HG02884 (cell line): ENCODE measurements around the gene NME8.

Experiments used
- ATAC-seq: cut with Tn5 transposase; IDR thresholded peaks from one replicate; pipeline ENCODE4 v1.9.1; 2021; ENCODE audit warnings: mild to moderate bottlenecking, moderate library complexity; ENCODE audit not compliant: unreplicated experiment

The NME8 gene

DNA sequence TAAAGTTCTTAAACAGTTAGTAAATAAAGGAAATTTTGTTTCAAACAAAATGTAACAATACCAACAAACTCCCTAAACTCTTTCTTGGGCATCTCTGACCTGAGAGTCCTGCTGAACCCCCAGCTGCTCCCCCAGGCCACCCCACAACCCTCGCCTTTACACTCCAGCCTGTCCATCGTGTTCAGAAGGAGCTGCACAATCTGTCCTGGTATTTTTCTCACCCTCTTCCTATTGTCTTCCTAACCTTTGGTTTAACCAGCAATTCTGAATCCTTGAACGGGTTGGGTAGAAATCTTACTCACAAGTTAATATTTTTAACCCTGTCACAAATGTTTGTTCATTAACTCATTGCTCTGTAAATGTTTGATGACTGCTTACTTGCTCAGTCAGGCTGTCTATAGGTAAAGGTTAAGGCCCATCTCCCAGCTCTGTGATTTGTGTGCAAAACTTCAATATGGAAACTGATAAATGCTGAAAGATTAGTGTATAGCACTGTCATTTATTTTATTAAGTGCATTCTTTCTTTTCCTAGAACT is 51.4 kb downstream of the NME8 start:
- no peak for ATAC-seq

DNA sequence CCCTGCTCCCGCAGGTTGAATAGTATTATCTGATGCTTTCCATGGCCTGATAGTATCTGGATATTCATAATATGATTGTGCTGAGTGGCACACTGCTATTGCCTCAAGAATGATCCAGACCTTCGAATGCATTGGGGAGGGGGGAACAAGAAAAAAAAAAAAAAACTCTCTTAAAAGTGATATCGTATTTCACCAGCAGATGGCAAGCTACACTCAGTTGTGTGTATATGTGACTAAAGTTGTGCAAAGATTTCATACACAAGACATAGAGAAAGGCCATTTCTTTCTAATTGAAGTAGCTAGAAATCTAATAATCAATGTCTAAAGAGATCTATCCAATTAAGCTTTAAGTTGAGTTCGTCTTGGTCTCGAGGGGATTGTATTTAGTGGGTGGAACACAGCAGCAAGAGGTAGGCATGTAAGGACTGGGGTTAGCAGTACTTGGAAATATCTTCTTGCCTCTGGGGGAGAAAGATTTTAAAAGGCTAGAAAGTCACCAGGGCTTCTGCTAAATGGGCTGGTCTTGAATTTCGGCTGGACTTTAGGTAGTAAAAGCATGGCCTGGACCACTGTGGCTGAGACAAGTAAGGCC is 52.9 kb downstream of the NME8 start:
- no peak for ATAC-seq

GRCh38 chr7:37901890-37902524 is 53.6 kb downstream of the NME8 start:
- ATAC-seq: no peak

DNA sequence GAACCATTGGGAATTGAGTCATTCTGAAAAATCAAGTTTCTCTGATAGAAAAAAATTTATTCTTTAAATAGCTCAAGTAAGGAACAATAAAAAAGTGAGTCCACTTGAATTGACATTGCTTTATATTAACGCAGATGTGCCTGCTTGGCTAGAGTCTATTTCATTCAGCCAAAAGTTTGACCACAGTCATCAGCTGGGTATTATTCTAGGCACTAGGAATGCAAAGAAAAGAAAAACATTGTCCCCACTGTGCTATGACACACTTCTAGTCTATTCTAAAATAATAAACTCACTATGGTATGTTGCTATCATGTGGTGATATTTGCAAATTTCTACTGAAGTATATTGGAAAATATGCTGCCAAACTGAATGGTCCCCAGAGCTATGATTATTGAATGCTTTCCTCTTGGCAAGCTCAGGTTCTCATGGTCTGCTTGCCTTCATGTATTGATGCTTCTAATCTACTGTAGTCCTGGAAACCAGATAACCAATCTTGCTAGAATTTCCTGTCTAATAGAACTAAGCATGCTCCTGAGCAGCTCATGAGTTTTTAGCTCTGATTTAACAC is 59.9 kb downstream of the NME8 start:
- ATAC-seq: no peak

DNA sequence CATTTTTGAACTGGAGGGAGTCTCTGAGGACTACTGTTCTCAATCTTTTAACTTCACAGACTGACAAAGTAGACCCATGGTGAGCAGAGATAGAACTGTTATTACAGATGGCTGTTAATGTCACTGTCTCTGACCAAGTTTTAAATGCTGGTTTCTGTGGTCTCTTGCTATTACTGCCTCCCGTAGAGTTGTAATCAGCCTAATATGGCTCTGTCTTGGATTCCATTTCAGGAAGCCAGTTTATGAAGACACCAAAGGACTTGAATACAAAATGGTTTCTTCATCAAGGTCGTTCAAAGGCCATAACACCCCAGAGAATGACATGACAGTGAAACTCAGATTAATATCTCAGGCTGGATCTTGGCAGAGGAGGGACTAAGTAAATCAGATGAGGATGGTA is 64.4 kb downstream of the NME8 start:
- no peak for ATAC-seq

DNA sequence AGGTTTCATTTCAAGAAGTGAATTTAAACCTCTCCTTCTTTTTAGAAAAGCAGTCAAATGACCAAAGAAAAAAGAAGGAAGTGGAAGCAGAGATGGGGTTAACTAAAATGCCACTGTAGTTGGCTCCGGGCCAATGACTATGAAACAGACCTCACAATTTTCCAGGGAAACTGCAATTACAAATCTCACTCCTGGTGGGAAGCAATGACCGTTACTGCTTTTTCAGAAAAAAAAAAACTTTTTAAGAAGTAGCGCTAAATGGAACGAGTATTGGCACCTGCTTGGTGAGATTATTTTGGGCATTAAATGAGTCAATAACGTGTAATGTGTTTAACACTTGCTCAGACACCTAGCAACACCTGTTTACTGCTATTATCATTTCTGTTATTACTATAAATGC is 67.0 kb downstream of the NME8 start:
- ATAC-seq: peak; percentile 40

GRCh38 chr7:37916017-37916672 is 67.7 kb downstream of the NME8 start:
- ATAC-seq: no peak

GRCh38 chr7:37916673-37917660 is 68.6 kb downstream of the NME8 start, which contains the start of gene SFRP4:
TSS of gene SFRP4 (minus strand) at chr7:37916817. CDS start at chr7:37916537, 280 bp downstream.
- peak; percentile 51 for ATAC-seq

GRCh38 chr7:37918526-37918925 is 70.1 kb downstream of the NME8 start:
- no peak for ATAC-seq

DNA sequence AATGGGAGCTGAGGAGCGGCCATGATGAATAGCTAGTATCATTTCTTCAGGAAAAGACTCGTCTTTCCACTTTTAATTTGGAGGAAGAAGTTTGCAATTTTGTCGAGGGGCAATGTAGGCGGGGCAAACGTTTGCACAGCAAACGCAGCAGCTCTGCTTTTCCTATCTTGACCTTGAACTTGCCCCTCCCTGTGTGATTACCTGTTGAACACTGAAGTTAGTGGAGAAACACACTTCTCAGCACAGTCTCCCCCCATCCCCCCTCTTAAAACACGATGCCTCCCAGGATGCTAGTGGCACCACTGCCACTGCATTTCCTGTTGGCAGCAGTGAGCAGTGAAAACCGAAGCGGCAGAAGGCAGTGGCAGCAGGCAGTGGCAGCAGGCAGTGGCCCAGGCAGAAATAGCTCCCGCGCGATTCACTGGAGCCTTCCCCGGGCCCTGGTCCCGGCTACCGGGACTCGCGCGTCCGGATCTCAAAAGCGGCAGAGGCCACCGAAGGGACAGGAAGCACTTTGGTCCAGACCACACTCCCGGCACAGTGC is 72.0 kb downstream of the NME8 start, which contains the start of gene EPDR1:
Gene EPDR1 (plus strand): TSS at position 336 of the 544 bp plus-strand sequence. CDS start 300 bp downstream, outside the sequence.
- ATAC-seq: no peak

DNA sequence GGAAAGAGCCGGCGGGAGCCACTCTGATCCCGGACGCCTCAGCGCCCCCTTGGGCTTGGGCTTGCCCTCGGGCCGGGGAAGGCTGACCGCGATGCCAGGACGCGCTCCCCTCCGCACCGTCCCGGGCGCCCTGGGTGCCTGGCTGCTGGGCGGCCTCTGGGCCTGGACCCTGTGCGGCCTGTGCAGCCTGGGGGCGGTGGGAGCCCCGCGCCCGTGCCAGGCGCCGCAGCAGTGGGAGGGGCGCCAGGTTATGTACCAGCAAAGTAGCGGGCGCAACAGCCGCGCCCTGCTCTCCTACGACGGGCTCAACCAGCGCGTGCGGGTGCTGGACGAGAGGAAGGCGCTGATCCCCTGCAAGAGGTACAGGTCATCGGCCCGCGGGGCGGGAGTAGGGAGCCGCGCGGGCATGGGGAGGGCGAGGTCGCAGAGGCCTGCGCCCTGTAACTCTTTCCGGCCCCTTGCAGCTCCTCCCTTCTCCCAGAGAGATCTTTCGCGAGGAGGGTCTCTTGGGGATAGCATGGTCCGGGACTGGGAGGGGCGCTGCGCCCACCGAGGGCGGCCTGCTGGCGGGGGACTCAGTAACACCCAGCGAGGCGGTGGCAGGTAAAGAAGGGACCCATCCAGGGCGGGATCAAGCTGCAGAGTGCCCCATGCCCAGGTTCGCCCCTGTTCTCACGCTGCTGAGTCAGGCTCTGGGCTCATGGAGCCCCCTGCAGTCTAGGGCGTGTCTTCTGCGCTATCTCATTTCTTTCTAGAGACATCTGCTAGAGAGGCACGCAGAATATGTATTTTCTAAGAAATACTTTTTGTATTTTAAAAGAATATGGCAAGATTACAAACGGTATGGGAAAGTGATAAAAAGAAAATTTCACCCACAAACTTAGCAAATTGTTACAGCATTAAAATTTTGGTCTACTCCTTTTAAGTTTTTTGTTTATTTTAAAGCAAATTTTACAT is 72.7 kb downstream of the NME8 start:
- no peak for ATAC-seq

DNA sequence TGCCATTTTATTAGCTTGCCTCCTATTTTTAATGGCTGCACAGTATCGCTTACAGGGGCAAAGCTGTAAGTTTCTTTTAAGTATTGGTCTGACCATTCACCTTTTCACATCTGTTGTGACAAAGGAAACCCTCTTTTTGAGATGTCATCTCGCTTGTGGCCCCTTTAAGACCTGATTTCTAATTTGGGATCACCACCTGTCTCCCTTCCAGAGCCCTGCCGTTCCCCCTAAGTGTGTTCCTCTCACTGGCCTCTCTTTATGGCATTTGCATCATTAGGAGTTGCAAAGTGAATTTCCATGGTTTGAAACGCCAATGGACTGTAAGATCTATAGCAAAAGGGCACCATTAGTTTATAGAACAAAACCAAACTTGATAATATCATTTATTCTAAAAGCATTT is 73.5 kb downstream of the NME8 start:
- ATAC-seq: no peak

- no peak for ATAC-seq
Measured at GRCh38 chr7:37923996-37924395, 75.6 kb downstream of the NME8 start.

- ATAC-seq: no peak
Measured at GRCh38 chr7:37924491-37925041, 76.2 kb downstream of the NME8 start.

DNA sequence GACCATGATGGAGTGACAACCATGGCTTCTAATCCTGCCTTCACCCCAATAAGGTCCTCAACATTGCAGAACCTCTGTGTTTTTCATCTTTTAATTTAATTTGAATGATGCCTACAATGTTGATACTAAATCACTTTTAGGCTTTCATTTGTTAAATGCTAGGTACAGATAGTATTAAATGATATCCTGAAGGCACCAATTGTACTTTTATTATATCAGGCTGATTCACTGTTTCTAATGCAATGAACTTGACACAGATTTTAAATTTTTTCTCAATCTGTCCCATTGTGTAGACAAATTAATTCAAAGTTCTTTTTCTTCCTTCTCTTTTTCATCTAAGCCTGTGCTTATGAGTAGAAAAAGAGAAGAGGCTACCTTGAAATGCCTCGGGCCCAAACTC is 77.2 kb downstream of the NME8 start:
- no peak for ATAC-seq

DNA sequence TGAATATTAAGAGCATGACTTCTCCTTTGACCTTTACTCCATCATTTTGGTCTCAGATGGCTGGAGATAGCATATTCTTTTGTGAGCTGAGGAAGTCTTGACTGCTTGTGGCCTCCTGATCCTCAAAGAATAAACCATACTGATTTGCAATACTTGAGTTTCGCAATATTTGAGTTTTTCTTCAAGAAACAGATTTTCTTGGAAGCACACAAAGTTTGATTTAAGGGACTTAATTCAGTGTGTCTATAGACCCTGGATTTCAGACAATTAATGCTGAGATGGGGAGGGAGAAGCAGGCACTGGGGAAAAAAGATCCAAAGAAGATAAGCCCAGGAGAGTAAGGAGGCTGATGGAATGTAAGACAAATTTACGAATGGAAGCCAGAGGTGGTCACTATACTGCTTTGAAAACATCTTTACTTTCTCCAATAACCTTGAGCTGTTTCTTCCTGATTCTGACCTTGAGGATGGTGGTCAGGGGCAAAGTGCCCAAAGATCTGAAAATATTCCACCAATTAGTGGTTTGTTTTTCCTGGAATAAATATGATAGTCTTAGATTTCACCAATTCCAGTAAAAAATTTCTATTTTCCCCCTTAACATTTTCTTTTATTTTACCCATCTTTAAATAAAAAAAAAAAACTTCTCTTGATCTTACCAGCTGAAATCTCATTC is 79.5 kb downstream of the NME8 start:
- no peak for ATAC-seq

- no peak for ATAC-seq
Measured at GRCh38 chr7:37928878-37929277, 80.5 kb downstream of the NME8 start.
